Mesenchymal stem cell (in vitro differentiated cells and primary cell): ENCODE results near the gene PIK3CB.

Experiments
- DNase-seq: peaks from one replicate; pipeline ENCODE4 v3.0.0-alpha.2; 2013
- H2AFZ ChIP-seq: one replicate; pipeline ENCODE4 v1.6.1; 2013; ENCODE audit warnings: low read depth, mild to moderate bottlenecking, control low read depth, inconsistent platforms, low read length, moderate library complexity
- H2AK5ac ChIP-seq: 2 replicates; pipeline ENCODE4 v1.6.1; 2013; ENCODE audit warnings: low read length, moderate library complexity, mild to moderate bottlenecking, inconsistent platforms; ENCODE audit not compliant: severe bottlenecking
- H2BK120ac ChIP-seq: one replicate; pipeline ENCODE4 v1.6.1; 2013; ENCODE audit warnings: low read depth, mild to moderate bottlenecking, inconsistent platforms, low read length, moderate library complexity
- H2BK12ac ChIP-seq, 2 experiments: one replicate each; pipeline ENCODE4 v1.6.1; 2013; ENCODE audit warnings: inconsistent platforms in 2 of 2, low read length in 2 of 2, mild to moderate bottlenecking in 2 of 2, moderate library complexity in 2 of 2, control low read depth in 1 of 2
- H2BK15ac ChIP-seq: one replicate; pipeline ENCODE4 v1.6.1; 2013; ENCODE audit warnings: mild to moderate bottlenecking, low read depth, inconsistent platforms; ENCODE audit not compliant: poor library complexity, severe bottlenecking
- H2BK5ac ChIP-seq: 2 replicates; pipeline ENCODE4 v1.6.1; 2013; ENCODE audit warnings: low read depth, mild to moderate bottlenecking, low read length, control low read depth, inconsistent platforms; ENCODE audit not compliant: poor library complexity, severe bottlenecking
- H3K14ac ChIP-seq, 2 experiments: one replicate each; pipeline ENCODE4 v1.6.1; 2013; ENCODE audit warnings: inconsistent platforms in 2 of 2, low read length in 2 of 2, control low read depth in 1 of 2, mild to moderate bottlenecking in 1 of 2, moderate library complexity in 1 of 2
- H3K18ac ChIP-seq, 2 experiments: one replicate each; pipeline ENCODE4 v1.6.1; 2013; ENCODE audit warnings: inconsistent platforms in 2 of 2, low read length in 2 of 2, control low read depth in 1 of 2, low read depth in 1 of 2, mild to moderate bottlenecking in 1 of 2
- H3K23ac ChIP-seq, 2 experiments: one replicate each; pipeline ENCODE4 v1.6.1; 2013; ENCODE audit warnings: inconsistent platforms in 2 of 2, low read length in 2 of 2, mild to moderate bottlenecking in 2 of 2, moderate library complexity in 2 of 2, control low read depth in 1 of 2
- H3K27ac ChIP-seq: 2 replicates; pipeline ENCODE4 v1.5.1; 2013; ENCODE audit warnings: mild to moderate bottlenecking, moderate library complexity, low read length, control low read depth, inconsistent platforms; ENCODE audit not compliant: poor library complexity, severe bottlenecking
- H3K27me3 ChIP-seq, 2 experiments: 2 replicates each; pipeline versions ENCODE4 v1.6.1 to v1.7.0; 2013; ENCODE audit warnings: low read length in 2 of 2, mild to moderate bottlenecking in 2 of 2, moderate library complexity in 2 of 2, control low read depth in 1 of 2, inconsistent platforms in 1 of 2; ENCODE audit not compliant: control insufficient read depth in 1 of 2, insufficient read depth in 1 of 2
- H3K36me3 ChIP-seq, 2 experiments: 2 replicates each; pipeline versions ENCODE4 v1.6.1 to v1.7.0; 2013; ENCODE audit warnings: low read length in 2 of 2, control low read depth in 1 of 2, inconsistent platforms in 1 of 2, low read depth in 1 of 2, mild to moderate bottlenecking in 1 of 2; ENCODE audit not compliant: insufficient read depth in 2 of 2, control insufficient read depth in 1 of 2
- H3K4ac ChIP-seq, 2 experiments: one replicate each; pipeline ENCODE4 v1.6.1; 2013; ENCODE audit warnings: inconsistent platforms in 2 of 2, low read length in 2 of 2, mild to moderate bottlenecking in 2 of 2, moderate library complexity in 2 of 2, control low read depth in 1 of 2, low read depth in 1 of 2
- H3K4me1 ChIP-seq: 2 replicates; pipeline ENCODE4 v1.6.1; 2013; ENCODE audit warnings: low read depth, low read length, control low read depth; ENCODE audit not compliant: control insufficient read depth, insufficient read depth
- H3K4me2 ChIP-seq: 2 replicates; pipeline ENCODE4 v1.6.1; 2013; ENCODE audit warnings: low read length, mild to moderate bottlenecking, inconsistent platforms; ENCODE audit not compliant: poor library complexity, severe bottlenecking
- H3K4me3 ChIP-seq, 2 experiments: 2 replicates each; pipeline versions ENCODE4 v1.5.1 to v1.7.0; 2013; ENCODE audit warnings: low read length in 2 of 2, mild to moderate bottlenecking in 2 of 2, control low read depth in 1 of 2, low read depth in 1 of 2; ENCODE audit not compliant: insufficient read depth in 1 of 2
- H3K79me1 ChIP-seq: replicated peaks from 2 replicates; pipeline ENCODE4 v1.6.1; 2013; ENCODE audit warnings: mild to moderate bottlenecking, control low read depth, low read length, inconsistent platforms; ENCODE audit not compliant: poor library complexity, severe bottlenecking
- H3K9ac ChIP-seq: 2 replicates; pipeline ENCODE4 v1.7.0; 2013; ENCODE audit warnings: mild to moderate bottlenecking, low read length, moderate library complexity
- H3K9me3 ChIP-seq: 2 replicates; pipeline ENCODE4 v1.7.0; 2013; ENCODE audit warnings: mild to moderate bottlenecking, low read length; ENCODE audit not compliant: control insufficient read depth
- H4K8ac ChIP-seq: one replicate; pipeline ENCODE4 v1.6.1; 2013; ENCODE audit warnings: inconsistent platforms, mild to moderate bottlenecking, low read length, moderate library complexity
- H4K91ac ChIP-seq: one replicate; pipeline ENCODE4 v1.6.1; 2013; ENCODE audit warnings: mild to moderate bottlenecking, low read length, inconsistent platforms
- WGBS: methylation state at CpG from one replicate; pipeline ENCODE4 v1.1.7; 2013; ENCODE audit warnings: mixed read lengths; 5-methylcytosine and 5-hydroxymethylcytosine counted together

The PIK3CB gene

GRCh38 chr3:138657508-138657907 is 177.2 kb downstream of the PIK3CB start:
- Histone ChIP-seq H3K23ac (no peak overlapping the region), H3K4ac (no peak overlapping the region), H2AK5ac (no peak overlapping the region), H2BK5ac (no peak overlapping the region), H3K4me2 (no peak overlapping the region), H3K79me1 (peaks cover 6% of the 10 kb centered on the region), H3K4me1 (no peaks in the 10 kb centered on the region), H4K91ac (no peak overlapping the region), H3K14ac (no peak overlapping the region), H3K27ac (no peak overlapping the region), H4K8ac (no peak overlapping the region), H3K9me3 (no peaks in the 10 kb centered on the region), H3K4me3 (no peak overlapping the region), H2BK12ac (no peak overlapping the region), H3K9ac (no peak overlapping the region), H2BK120ac (no peak overlapping the region), H2AFZ (no peak overlapping the region), H3K27me3 (no peaks in the 10 kb centered on the region), H3K36me3 (peaks cover 15 to 57% of the 10 kb centered on the region in 2 experiments), H3K18ac (no peak overlapping the region), H2BK15ac (no peak overlapping the region)
- WGBS, result 100% methylated on average over 2 of the region's 2 CpGs
- DNase-seq, result no peak

GRCh38 chr3:138653567-138653966 is 181.2 kb downstream of the PIK3CB start:
- Histone ChIP-seq H2BK120ac (no peak overlapping the region), H2AK5ac (no peak overlapping the region)

GRCh38 chr3:138649134-138649533 is 185.6 kb downstream of the PIK3CB start:
- H3K36me3 ChIP-seq, result peaks cover 22 to 30% of the 10 kb centered on the region in 2 experiments

More at GRCh38 chr3:138653567-138653966, 181.2 kb downstream of the PIK3CB start:
- Histone ChIP-seq H3K23ac (no peak overlapping the region), H2BK15ac (no peak overlapping the region), H3K18ac (no peak overlapping the region), H4K91ac (no peak overlapping the region), H3K14ac (no peak overlapping the region), H3K79me1 (peaks cover 5% of the 10 kb centered on the region), H3K27me3 (no peaks in the 10 kb centered on the region), H3K4me2 (no peak overlapping the region), H2BK5ac (no peak overlapping the region), H3K4me1 (no peaks in the 10 kb centered on the region), H3K36me3 (peaks cover 38 to 54% of the 10 kb centered on the region in 2 experiments), H3K9ac (no peak overlapping the region), H3K4me3 (no peak overlapping the region), H2AFZ (no peak overlapping the region), H2BK12ac (no peak overlapping the region), H4K8ac (no peak overlapping the region), H3K4ac (no peak overlapping the region), H3K27ac (no peak overlapping the region), H3K9me3 (peaks cover 15% of the 10 kb centered on the region)
- DNase-seq, result no peak

GRCh38 chr3:138646513-138646912 is 188.2 kb downstream of the PIK3CB start:
- Histone ChIP-seq H2AK5ac (no peak overlapping the region), H4K91ac (no peak overlapping the region), H3K4me3 (no peak overlapping the region), H3K9ac (no peak overlapping the region), H3K79me1 (peaks cover 2% of the 10 kb centered on the region), H3K36me3 (peaks cover 20 to 21% of the 10 kb centered on the region in 2 experiments), H3K4ac (no peak overlapping the region), H4K8ac (no peak overlapping the region), H3K27me3 (no peaks in the 10 kb centered on the region), H3K4me1 (no peaks in the 10 kb centered on the region), H3K9me3 (peaks cover 50% of the 10 kb centered on the region), H3K23ac (no peak overlapping the region), H3K18ac (no peak overlapping the region), H3K27ac (no peak overlapping the region), H2BK120ac (no peak overlapping the region), H2BK5ac (no peak overlapping the region), H2AFZ (no peak overlapping the region), H2BK12ac (no peak overlapping the region), H3K4me2 (no peak overlapping the region), H2BK15ac (no peak overlapping the region), H3K14ac (no peak overlapping the region)
- no peak for DNase-seq

More at GRCh38 chr3:138649134-138649533, 185.6 kb downstream of the PIK3CB start:
- H3K9me3 ChIP-seq, result peaks cover 40% of the 10 kb centered on the region
- no peak overlapping the region for H3K4ac ChIP-seq
- no peaks in the 10 kb centered on the region for H3K27me3 ChIP-seq
- H3K23ac ChIP-seq, result no peak overlapping the region
- no peak overlapping the region for H2AFZ ChIP-seq
- no peak overlapping the region for H2BK12ac ChIP-seq
- no peak overlapping the region for H3K14ac ChIP-seq
- 94% methylated on average over 5 of the region's 5 CpGs for WGBS
- H3K4me1 ChIP-seq, result no peaks in the 10 kb centered on the region
- H3K79me1 ChIP-seq, result peaks cover 3% of the 10 kb centered on the region
- no peak overlapping the region for H3K4me3 ChIP-seq
- H2BK120ac ChIP-seq, result no peak overlapping the region
- no peak overlapping the region for H4K8ac ChIP-seq
- no peak overlapping the region for H3K4me2 ChIP-seq
- no peak for DNase-seq
- H2BK5ac ChIP-seq, result no peak overlapping the region
- no peak overlapping the region for H2BK15ac ChIP-seq
- H2AK5ac ChIP-seq, result no peak overlapping the region
- H3K9ac ChIP-seq, result no peak overlapping the region
- H3K27ac ChIP-seq, result no peak overlapping the region
- H4K91ac ChIP-seq, result peak overlapping the region; percentile 4
- no peak overlapping the region for H3K18ac ChIP-seq
